Cardiac ventricle fibroblast (primary cell): ENCODE results near the gene RWDD1. TPM values are rescaled to one million over a fixed set of nuclear protein-coding genes. Genes with fewer than 3 reads are reported as not detected.

ENCODE experiments used
- total RNA-seq: library from RNA; depleted of rRNA; stranded (reverse); fragments of >200 nt; gene quantifications from 2 replicates; pipeline ENCODE4 v1.2.3, GENCODE V29; 2015

Gene RWDD1
- total RNA-seq = 37.7 and 40.2 TPM in 2 replicates

GRCh38 chr6:116570856-116571682 is at the start of gene RWDD1:
Gene RWDD1, plus strand, starts transcription at chr6:116571504. Its CDS starts 79 bp downstream, at chr6:116571583.

GRCh38 chr6:116545651-116546050 is 25.7 kb upstream of the RWDD1 start, which contains the start of gene TRAPPC3L:
Gene TRAPPC3L, minus strand, starts transcription at chr6:116545684. Its CDS starts 170 bp downstream, at chr6:116545514.

GRCh38 chr6:116553451-116553850 is 17.9 kb upstream of the RWDD1 start, which contains the start of gene CALHM4:
Gene CALHM4, plus strand, starts transcription at chr6:116553751. Its CDS starts 43 bp downstream, at chr6:116553794.

GRCh38 chr6:116615937-116616736 is 44.8 kb downstream of the RWDD1 start, which contains the start of gene RSPH4A:
Gene RSPH4A, plus strand, starts transcription at chr6:116616479. Its CDS starts 145 bp downstream, at chr6:116616624.

Other genes starting within 250 kb of the RWDD1 start
- gene DSE, start 200.6 kb upstream of the RWDD1 start, total RNA-seq = 47.3 and 48.9 TPM in 2 replicates
- 2.8 and 5.1 TPM in 2 replicates for gene CALHM6, start 110.1 kb upstream of the RWDD1 start, total RNA-seq
- 4.6 and 5.0 TPM in 2 replicates for gene CALHM5, start 59.9 kb upstream of the RWDD1 start, total RNA-seq
- gene TRAPPC3L, start 25.8 kb upstream of the RWDD1 start, total RNA-seq = 1.2 TPM in 1 of 2 replicates, not detected in the other
- gene CALHM4, start 17.8 kb upstream of the RWDD1 start, total RNA-seq = not detected in 2 replicates
- not detected in 2 replicates for gene RSPH4A, start 45.0 kb downstream of the RWDD1 start, total RNA-seq
- gene ZUP1, start 97.3 kb downstream of the RWDD1 start, total RNA-seq = 4.0 and 7.6 TPM in 2 replicates
- gene KPNA5, start 109.7 kb downstream of the RWDD1 start, total RNA-seq = 4.1 and 6.7 TPM in 2 replicates
- gene FAM162B, start 194.2 kb downstream of the RWDD1 start, total RNA-seq = 1.3 and 2.4 TPM in 2 replicates